Peyer's patch (tissue), 4 donors: Measurements from ENCODE around the gene ACSBG1. TPM values are rescaled to one million over a fixed set of nuclear protein-coding genes. Genes with fewer than 3 reads are reported as not detected.

ENCODE experiments used
- DNase-seq, 3 donors: peaks; one replicate each; pipeline ENCODE4 v3.0.0-alpha.2; 2017 to 2019
- H3K27ac ChIP-seq, 4 donors: fragments of 200-600 bp; sonication (generic); one replicate each; pipeline ENCODE4 v1.5.1; 2016 to 2019
- H3K27me3 ChIP-seq, 2 donors: fragments of 200-600 bp; sonication (generic); one replicate each; pipeline ENCODE4 v1.5.1; 2019
- H3K36me3 ChIP-seq, 3 donors: fragments of 200-600 bp; sonication (generic); one replicate each; pipeline ENCODE4 v1.5.1; 2016 to 2019
- H3K4me1 ChIP-seq, 4 donors: fragments of 200-600 bp; sonication (generic); one replicate each; pipeline ENCODE4 v1.5.1; 2016 to 2019
- H3K4me3 ChIP-seq, 4 donors: fragments of 200-600 bp; sonication (generic); 1 replicate in 3 of 4; 2 replicates in 1 of 4; pipeline ENCODE4 v1.5.1; 2016 to 2019; ENCODE audit warnings: mild to moderate bottlenecking in 1 of 4
- H3K9me3 ChIP-seq, 4 donors: fragments of 200-600 bp; sonication (generic); one replicate each; pipeline ENCODE4 v1.5.1; 2016 to 2019; ENCODE audit warnings: mild to moderate bottlenecking in 1 of 4
- CTCF ChIP-seq, 6 experiments: fragments of 450-650 bp in 4 of 6; fragments of 200-600 bp in 2 of 6; sonication (generic) in 1 of 6; IDR thresholded peaks; one replicate each; pipeline ENCODE4 v1.5.1; 2017 to 2019; ENCODE audit warnings: antibody characterized with exemption in 6 of 6, mild to moderate bottlenecking in 3 of 6, moderate library complexity in 1 of 6
- POLR2A ChIP-seq, 2 donors: fragments of 450-650 bp; IDR thresholded peaks; one replicate each; pipeline ENCODE4 v1.5.1; 2017; ENCODE audit warnings: antibody characterized with exemption in 2 of 2, mild to moderate bottlenecking in 2 of 2, moderate library complexity in 2 of 2
- total RNA-seq, 4 donors: library from RNA; depleted of rRNA; stranded (reverse); fragments of >200 nt; gene quantifications; one replicate each; pipeline ENCODE4 v1.1.0, GENCODE V29; 2016

The ACSBG1 gene
- total RNA-seq, 4 donors from 2014 or later: not detected

DNA sequence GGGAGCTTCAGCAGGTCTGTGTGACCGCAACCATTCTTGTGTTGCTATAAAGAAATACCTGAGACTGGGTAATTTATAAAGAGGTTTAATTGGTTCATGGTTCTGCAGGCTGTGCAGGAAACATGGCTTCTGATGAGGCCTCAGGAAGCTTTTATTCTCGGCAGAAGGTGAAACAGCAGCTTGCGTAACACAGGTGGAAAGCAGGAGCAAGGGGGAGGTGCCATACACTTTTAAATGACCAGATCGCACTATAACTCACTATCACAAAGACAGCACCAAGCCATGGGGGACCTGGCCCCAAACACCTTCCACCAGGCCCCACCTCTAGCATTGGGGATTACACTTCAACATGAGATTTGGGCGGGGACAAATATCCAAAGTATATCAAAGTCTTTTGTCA lies 94.8 kb downstream of the ACSBG1 start:
- Histone ChIP-seq H3K27ac (peak overlapping the region in 3 of 4 donors; percentile 54 to 82 (median 76)), H3K9me3 (no peaks in the 10 kb centered on the region), H3K27me3 (no peaks in the 10 kb centered on the region), H3K4me1 (peaks cover 0 to 19% (median 0%) of the 10 kb centered on the region in 4 donors), H3K36me3 (no peaks in the 10 kb centered on the region), H3K4me3 (no peak overlapping the region)
- no peak for TF ChIP-seq POLR2A (IDR thresholded peaks at IDR 0.05)
- no peak for TF ChIP-seq CTCF (IDR thresholded peaks at IDR 0.05)
- peak in 2 of 3 donors; percentile 3 to 40 for DNase-seq

DNA sequence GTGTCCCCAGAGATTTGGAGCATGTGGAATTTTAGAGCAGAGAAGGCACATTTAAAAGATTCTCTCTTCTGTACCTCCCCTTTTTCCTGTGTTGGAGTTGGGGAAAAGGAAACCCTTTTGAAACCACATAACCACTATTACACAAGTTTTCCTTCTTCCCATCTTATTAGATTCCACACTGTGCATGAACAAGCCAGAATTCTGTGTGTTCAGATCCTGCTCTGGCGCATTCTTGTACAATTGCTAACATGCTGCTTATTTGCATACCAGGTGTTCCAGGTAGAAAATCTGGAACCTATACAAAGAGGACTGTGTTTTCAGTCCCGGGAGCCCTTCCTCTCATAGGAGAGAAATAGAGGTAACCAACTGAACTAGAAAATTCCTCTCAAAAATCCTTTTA lies 100.6 kb downstream of the ACSBG1 start:
- no peak overlapping the region for H3K27ac ChIP-seq
- no peak overlapping the region for H3K4me3 ChIP-seq
- TF ChIP-seq POLR2A (IDR thresholded peaks at IDR 0.05): no peak
- no peak for TF ChIP-seq CTCF (IDR thresholded peaks at IDR 0.05)
- no peaks in the 10 kb centered on the region for H3K36me3 ChIP-seq
- DNase-seq: peak in 1 of 3 donors; percentile 6
- H3K4me1 ChIP-seq: peaks cover 0 to 21% (median 8%) of the 10 kb centered on the region in 4 donors
- no peaks in the 10 kb centered on the region for H3K9me3 ChIP-seq
- no peaks in the 10 kb centered on the region for H3K27me3 ChIP-seq

GRCh38 chr15:78131295-78132061 lies 102.9 kb downstream of the ACSBG1 start, which contains the start of gene CIB2:
TSS of gene CIB2 (minus strand) at chr15:78131445. CDS start at chr15:78131215, 230 bp downstream.
- Histone ChIP-seq H3K27me3 (no peaks in the 10 kb centered on the region), H3K36me3 (no peaks in the 10 kb centered on the region), H3K4me3 (peak within 1 kb of the TSS; percentile 46 to 98 (median 72)), H3K4me1 (peaks cover 0 to 24% (median 8%) of the 10 kb centered on the region in 4 donors), H3K27ac (peak within 1 kb of the TSS; percentile 80 to 96 (median 84)), H3K9me3 (no peaks in the 10 kb centered on the region)
- peak in 1 of 2 donors; percentile 53 for TF ChIP-seq POLR2A (IDR thresholded peaks at IDR 0.05)
- peak; percentile 68 to 98 (median 91) for TF ChIP-seq CTCF (IDR thresholded peaks at IDR 0.05)
- DNase-seq: peak; percentile 69 to 87 (median 86)

GRCh38 chr15:78130466-78131294 lies 103.7 kb downstream of the ACSBG1 start:
- peak overlapping the region; percentile 80 to 96 (median 84) for H3K27ac ChIP-seq

More at GRCh38 chr15:78130466-78131294, 103.7 kb downstream of the ACSBG1 start:
- no peaks in the 10 kb centered on the region for H3K27me3 ChIP-seq
- no peaks in the 10 kb centered on the region for H3K36me3 ChIP-seq
- TF ChIP-seq CTCF (IDR thresholded peaks at IDR 0.05) (no peak), POLR2A (IDR thresholded peaks at IDR 0.05) (no peak)
- DNase-seq: peak in 2 of 3 donors; percentile 42 to 66
- peaks cover 0 to 22% (median 8%) of the 10 kb centered on the region in 4 donors for H3K4me1 ChIP-seq
- peak overlapping the region; percentile 46 to 98 (median 72) for H3K4me3 ChIP-seq
- H3K9me3 ChIP-seq: no peaks in the 10 kb centered on the region
